ENCODE results near the gene FRMD4A. TPM values are rescaled to one million over a fixed set of nuclear protein-coding genes. Genes with fewer than 3 reads are reported as not detected.

FRMD4A gene
- total RNA-seq, 1 experiment from 2014 or later: 7.1 TPM

GRCh38 chr10:14285941-14286560 is 44.7 kb downstream of the FRMD4A start:
- BruUV-seq (replicated peaks): no TSS peak
- H3K9ac ChIP-seq (ENCODE audit: low read length): no peak overlapping the region
- no peaks in the 10 kb centered on the region for H3K36me3 ChIP-seq (ENCODE audit: low read depth, low read length)
- no peaks in the 10 kb centered on the region for H3K27me3 ChIP-seq (ENCODE audit: low read length)
- no peaks in the 10 kb centered on the region for H3K79me2 ChIP-seq (ENCODE audit: low read length)
- no peaks in the 10 kb centered on the region for H3K9me3 ChIP-seq (ENCODE audit: low read length)
- H3K9me2 ChIP-seq (replicated peaks; ENCODE audit: low read length): no peaks in the 10 kb centered on the region
- POLR2A ChIA-PET (ENCODE audit: unreplicated experiment): no interaction called here
- H2AFZ ChIP-seq (ENCODE audit: low read length): no peak overlapping the region
- no peak overlapping the region for H3K4me3 ChIP-seq (ENCODE audit: low read length)
- CTCF ChIA-PET: no interaction called here
- DNase-seq (no peak), ATAC-seq (no peak)
- TF ChIP-seq, protein P1, sequence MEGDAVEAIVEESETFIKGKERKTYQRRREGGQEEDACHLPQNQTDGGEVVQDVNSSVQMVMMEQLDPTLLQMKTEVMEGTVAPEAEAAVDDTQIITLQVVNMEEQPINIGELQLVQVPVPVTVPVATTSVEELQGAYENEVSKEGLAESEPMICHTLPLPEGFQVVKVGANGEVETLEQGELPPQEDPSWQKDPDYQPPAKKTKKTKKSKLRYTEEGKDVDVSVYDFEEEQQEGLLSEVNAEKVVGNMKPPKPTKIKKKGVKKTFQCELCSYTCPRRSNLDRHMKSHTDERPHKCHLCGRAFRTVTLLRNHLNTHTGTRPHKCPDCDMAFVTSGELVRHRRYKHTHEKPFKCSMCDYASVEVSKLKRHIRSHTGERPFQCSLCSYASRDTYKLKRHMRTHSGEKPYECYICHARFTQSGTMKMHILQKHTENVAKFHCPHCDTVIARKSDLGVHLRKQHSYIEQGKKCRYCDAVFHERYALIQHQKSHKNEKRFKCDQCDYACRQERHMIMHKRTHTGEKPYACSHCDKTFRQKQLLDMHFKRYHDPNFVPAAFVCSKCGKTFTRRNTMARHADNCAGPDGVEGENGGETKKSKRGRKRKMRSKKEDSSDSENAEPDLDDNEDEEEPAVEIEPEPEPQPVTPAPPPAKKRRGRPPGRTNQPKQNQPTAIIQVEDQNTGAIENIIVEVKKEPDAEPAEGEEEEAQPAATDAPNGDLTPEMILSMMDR (conservative IDR thresholded peaks at IDR 0.05; ENCODE audit: low read depth, low read length): no peak
- TF ChIP-seq EZH2phosphoT487 (IDR thresholded peaks at IDR 0.05; ENCODE audit: borderline replicate concordance, low read length): no peak
- no peak for TF ChIP-seq EZH2 (IDR thresholded peaks at IDR 0.05; ENCODE audit: low read length, unreplicated experiment)
- intact Hi-C loops (cut with micrococcal nuclease): no loop called here
- no peaks in the 10 kb centered on the region for H3K4me1 ChIP-seq (ENCODE audit: insufficient read depth, low read length)
- no peaks in the 10 kb centered on the region for H4K20me1 ChIP-seq (ENCODE audit: low read length)
- no peaks in the 10 kb centered on the region for H3F3A ChIP-seq (ENCODE audit: low read length, unreplicated experiment)
- H3K4me2 ChIP-seq (ENCODE audit: low read length): no peak overlapping the region
- no peak overlapping the region for H3K27ac ChIP-seq (ENCODE audit: low read length)

DNA sequence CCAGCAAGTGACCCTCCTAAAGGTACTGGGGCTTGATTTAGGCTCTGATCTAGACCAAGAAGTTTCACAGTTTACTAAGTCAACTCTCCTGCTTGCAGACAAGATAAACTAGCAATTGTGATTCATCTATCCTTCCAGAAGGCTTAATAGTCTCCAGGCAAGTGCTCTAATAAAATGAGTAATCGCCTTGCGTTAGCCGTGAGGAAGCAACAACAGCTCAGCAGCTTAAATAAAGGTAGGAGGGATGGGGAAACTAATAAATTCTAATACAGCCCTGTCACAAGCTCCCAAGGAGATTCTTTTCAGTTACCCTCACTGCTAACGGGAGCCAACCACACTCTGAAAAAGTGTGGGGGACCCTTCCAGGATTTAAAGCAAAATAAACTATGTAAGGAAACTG is 48.4 kb downstream of the FRMD4A start:
- Histone ChIP-seq H3K36me3 (ENCODE audit: low read depth, low read length) (no peaks in the 10 kb centered on the region), H3F3A (ENCODE audit: low read length, unreplicated experiment) (no peaks in the 10 kb centered on the region), H3K27me3 (ENCODE audit: low read length) (peaks cover 3% of the 10 kb centered on the region; the same call in 1 of the 2 replicates), H4K20me1 (ENCODE audit: low read length) (no peaks in the 10 kb centered on the region), H3K4me2 (ENCODE audit: low read length) (no peak overlapping the region), H3K27ac (ENCODE audit: low read length) (no peak overlapping the region), H3K4me3 (ENCODE audit: low read length) (no peak overlapping the region), H3K4me1 (ENCODE audit: insufficient read depth, low read length) (no peaks in the 10 kb centered on the region), H3K9me3 (ENCODE audit: low read length) (no peaks in the 10 kb centered on the region), H3K9me2 (replicated peaks; ENCODE audit: low read length) (no peaks in the 10 kb centered on the region), H3K79me2 (ENCODE audit: low read length) (no peaks in the 10 kb centered on the region), H2AFZ (ENCODE audit: low read length) (no peak overlapping the region), H3K9ac (ENCODE audit: low read length) (no peak overlapping the region)
- DNase-seq (peak; percentile 60), ATAC-seq (peak; percentile 64)
- POLR2A ChIA-PET (ENCODE audit: unreplicated experiment): interaction anchor here (0.7 kb wide), 2 partner anchors 9 to 1084 kb away, joined by 3 to 4 read pairs; no protein-coding TSS in a partner anchor
- CTCF ChIA-PET: no interaction called here
- BruUV-seq (replicated peaks): no TSS peak
- intact Hi-C loops (cut with micrococcal nuclease): no loop called here
- TF ChIP-seq EZH2phosphoT487 (IDR thresholded peaks at IDR 0.05; ENCODE audit: borderline replicate concordance, low read length) (no peak), EZH2 (IDR thresholded peaks at IDR 0.05; ENCODE audit: low read length, unreplicated experiment) (no peak)
- TF ChIP-seq, protein P1 (conservative IDR thresholded peaks at IDR 0.05; ENCODE audit: low read depth, low read length): no peak

DNA sequence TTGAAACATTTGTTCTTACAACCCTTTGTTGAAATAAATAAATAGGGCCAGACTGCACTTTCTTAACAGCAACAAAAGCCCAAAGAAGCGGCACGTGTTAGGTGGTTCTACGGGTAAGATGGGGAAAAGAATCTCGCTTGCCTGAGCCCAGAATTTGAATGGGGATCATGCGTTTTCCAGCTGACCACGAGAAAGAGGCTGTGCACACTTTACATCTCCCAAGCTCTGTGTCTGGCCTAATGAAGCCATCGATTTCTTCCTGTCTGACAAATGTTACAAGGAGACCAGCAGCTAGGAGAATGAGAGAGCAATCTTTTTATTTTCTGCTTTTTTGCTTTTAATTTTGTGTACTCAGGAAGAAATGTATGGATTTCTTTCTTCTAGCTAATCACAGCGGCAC is 52.2 kb downstream of the FRMD4A start:
- H3K4me3 ChIP-seq (ENCODE audit: low read length): no peak overlapping the region
- H3K36me3 ChIP-seq (ENCODE audit: low read depth, low read length): no peaks in the 10 kb centered on the region
- no peak for TF ChIP-seq EZH2phosphoT487 (IDR thresholded peaks at IDR 0.05; ENCODE audit: borderline replicate concordance, low read length)
- TF ChIP-seq, protein P1 (conservative IDR thresholded peaks at IDR 0.05; ENCODE audit: low read depth, low read length): no peak
- no peak for TF ChIP-seq EZH2 (IDR thresholded peaks at IDR 0.05; ENCODE audit: low read length, unreplicated experiment)
- intact Hi-C loops (cut with micrococcal nuclease): no loop called here
- H3K4me1 ChIP-seq (ENCODE audit: insufficient read depth, low read length): no peaks in the 10 kb centered on the region
- CTCF ChIA-PET: no interaction called here
- POLR2A ChIA-PET (ENCODE audit: unreplicated experiment): no interaction called here
- H3F3A ChIP-seq (ENCODE audit: low read length, unreplicated experiment): no peaks in the 10 kb centered on the region
- no TSS peak for BruUV-seq (replicated peaks)
- H3K27me3 ChIP-seq (ENCODE audit: low read length): peaks cover 3% of the 10 kb centered on the region; the same call in 1 of the 2 replicates
- no peaks in the 10 kb centered on the region for H3K9me3 ChIP-seq (ENCODE audit: low read length)
- H3K79me2 ChIP-seq (ENCODE audit: low read length): no peaks in the 10 kb centered on the region
- H3K9ac ChIP-seq (ENCODE audit: low read length): no peak overlapping the region
- DNase-seq (no peak), ATAC-seq (no peak)
- H3K27ac ChIP-seq (ENCODE audit: low read length): no peak overlapping the region
- H3K9me2 ChIP-seq (replicated peaks; ENCODE audit: low read length): no peaks in the 10 kb centered on the region
- no peak overlapping the region for H3K4me2 ChIP-seq (ENCODE audit: low read length)
- H2AFZ ChIP-seq (ENCODE audit: low read length): no peak overlapping the region
- no peaks in the 10 kb centered on the region for H4K20me1 ChIP-seq (ENCODE audit: low read length)
